Suprapubic skin (tissue), 3 donors: Measurements from ENCODE around the gene SURF1.

Source experiments
- POLR2A ChIP-seq, 2 donors: fragments of 450-650 bp; IDR thresholded peaks; one replicate each; pipeline ENCODE4 v1.6.1; 2017; ENCODE audit warnings: antibody characterized with exemption in 2 of 2, mild to moderate bottlenecking in 2 of 2, moderate library complexity in 2 of 2
- TF ChIP-seq, protein P1 (sequence below), 2 donors: fragments of 200-600 bp in 1 of 2; fragments of 450-650 bp in 1 of 2; sonication (generic) in 1 of 2; IDR thresholded peaks; one replicate each; pipeline ENCODE4 v1.5.1; 2016 to 2019; ENCODE audit warnings: antibody characterized with exemption in 2 of 2, mild to moderate bottlenecking in 1 of 2, moderate library complexity in 1 of 2

DNA sequence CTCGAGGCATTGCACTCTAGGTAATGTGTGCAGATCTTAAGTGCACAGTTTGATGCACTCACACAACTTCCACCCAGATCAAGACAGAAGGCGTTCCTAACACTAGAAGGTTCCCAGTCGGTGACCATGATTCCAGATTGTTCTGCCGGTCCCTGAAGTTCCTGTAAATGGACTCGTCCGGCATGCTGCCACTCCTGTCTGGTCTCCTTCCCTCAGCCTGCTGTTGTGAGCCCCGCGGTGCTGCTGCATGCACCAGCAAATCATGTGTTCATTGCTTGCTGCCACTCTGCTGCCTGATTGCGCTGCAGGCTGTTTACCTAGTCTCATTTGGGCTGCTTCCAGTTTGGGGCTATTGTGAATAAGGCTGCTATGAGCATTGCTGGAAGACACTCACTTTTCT, 31.4 kb upstream of the SURF1 start:
- TF ChIP-seq POLR2A (IDR thresholded peaks at IDR 0.05): no peak
- TF ChIP-seq, protein P1, sequence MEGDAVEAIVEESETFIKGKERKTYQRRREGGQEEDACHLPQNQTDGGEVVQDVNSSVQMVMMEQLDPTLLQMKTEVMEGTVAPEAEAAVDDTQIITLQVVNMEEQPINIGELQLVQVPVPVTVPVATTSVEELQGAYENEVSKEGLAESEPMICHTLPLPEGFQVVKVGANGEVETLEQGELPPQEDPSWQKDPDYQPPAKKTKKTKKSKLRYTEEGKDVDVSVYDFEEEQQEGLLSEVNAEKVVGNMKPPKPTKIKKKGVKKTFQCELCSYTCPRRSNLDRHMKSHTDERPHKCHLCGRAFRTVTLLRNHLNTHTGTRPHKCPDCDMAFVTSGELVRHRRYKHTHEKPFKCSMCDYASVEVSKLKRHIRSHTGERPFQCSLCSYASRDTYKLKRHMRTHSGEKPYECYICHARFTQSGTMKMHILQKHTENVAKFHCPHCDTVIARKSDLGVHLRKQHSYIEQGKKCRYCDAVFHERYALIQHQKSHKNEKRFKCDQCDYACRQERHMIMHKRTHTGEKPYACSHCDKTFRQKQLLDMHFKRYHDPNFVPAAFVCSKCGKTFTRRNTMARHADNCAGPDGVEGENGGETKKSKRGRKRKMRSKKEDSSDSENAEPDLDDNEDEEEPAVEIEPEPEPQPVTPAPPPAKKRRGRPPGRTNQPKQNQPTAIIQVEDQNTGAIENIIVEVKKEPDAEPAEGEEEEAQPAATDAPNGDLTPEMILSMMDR (IDR thresholded peaks at IDR 0.05): no peak
